HG02981 (cell line): ENCODE data around the gene FSTL4.
A peak's percentile ranks its signal among the peaks of the same experiment; 100 is the strongest.

Experiments
- ATAC-seq: cut with Tn5 transposase; IDR thresholded peaks from one replicate; pipeline ENCODE4 v1.9.1; 2021; ENCODE audit warnings: mild to moderate bottlenecking, moderate library complexity; ENCODE audit not compliant: unreplicated experiment

Gene FSTL4

DNA sequence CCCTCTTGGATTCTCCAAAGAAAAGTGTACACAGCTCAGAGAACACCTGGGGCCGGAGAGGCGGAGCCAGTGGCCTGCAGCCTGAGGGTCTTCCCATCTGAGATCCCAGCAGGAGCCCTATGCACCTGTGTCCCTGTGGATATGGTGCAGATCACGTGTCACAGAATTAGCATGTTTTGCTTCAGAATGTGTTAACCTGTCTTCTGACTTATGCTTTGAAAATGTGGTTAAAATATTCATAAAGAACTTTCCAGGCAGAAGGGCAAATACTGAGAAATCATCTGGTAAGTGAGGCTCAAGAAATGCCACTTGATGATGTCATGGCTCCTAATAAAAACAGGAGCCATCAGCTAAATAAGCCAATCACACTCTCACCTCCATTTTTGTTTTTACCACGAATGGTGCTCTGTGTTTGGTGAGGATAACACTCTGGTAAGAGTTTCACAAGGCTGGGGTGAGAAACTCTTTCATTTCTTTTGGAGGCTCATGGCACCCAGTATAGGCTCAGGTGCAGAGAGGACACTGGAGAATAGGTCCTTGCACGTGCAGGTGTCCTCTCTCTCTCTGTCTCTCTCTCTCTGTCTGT is 279.8 kb downstream of the FSTL4 start:
- no peak for ATAC-seq

GRCh38 chr5:133331941-133332340 is 280.4 kb downstream of the FSTL4 start:
- no peak for ATAC-seq

DNA sequence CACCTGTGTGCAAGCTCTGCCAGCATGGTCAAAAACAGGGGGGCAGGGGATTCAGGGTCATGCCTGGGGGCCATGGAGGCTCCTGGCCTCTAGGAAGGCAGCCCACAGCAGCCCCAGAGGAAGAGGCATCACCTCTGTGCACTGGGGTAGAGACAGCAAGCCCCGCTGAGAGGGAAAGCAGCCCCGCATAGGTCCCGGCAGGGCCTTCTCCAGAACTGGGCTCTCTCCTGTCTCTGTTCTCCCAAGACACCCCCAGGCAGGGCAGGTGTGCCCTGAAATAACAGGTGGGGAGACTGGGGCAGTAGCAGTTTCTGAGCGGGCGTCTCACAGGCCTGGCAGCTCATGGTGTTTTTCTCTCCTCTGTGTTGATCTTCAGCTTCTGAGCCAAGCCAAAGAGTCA is 281.4 kb downstream of the FSTL4 start:
- no peak for ATAC-seq

DNA sequence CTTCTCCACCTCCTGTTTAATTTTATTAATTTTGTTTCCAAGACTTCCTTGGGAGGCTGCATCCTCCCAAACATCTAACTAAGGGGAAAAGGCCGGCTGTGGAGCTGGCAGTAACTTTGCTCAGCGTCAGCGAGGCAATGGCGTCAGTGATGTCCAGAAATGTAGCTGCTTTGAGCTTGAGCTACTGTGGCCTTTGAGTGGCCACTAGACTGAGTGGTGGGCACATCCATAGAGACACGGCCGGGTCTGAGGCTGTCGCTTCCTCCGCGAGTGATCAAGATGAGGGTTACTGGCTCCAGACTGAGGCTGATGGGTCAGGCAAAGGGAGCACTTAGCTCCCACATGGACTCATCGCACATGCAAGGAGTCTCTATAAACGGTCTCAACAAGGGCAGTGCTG is 283.5 kb downstream of the FSTL4 start:
- ATAC-seq: no peak

DNA sequence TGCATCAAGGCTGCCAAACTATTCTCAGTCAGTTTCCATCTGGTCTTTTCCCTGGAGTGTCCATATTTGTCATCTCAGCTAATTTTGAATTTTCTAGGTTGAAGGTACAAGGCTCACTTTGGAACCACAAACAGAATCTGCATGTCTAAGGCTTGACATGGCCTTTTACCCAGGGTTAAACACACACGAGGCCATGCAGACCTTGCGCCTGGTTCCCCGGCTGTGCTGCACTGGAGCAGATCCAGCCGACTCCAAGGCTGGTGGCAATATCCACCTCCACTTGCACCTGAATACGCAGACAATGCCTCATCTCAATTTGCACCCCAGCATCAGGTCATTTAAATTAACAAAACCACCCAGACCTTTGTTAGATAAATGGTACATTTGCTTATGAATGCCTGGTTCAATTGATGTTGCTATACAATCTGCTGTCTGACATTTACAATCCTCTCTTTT is 284.4 kb downstream of the FSTL4 start:
- ATAC-seq: no peak

DNA sequence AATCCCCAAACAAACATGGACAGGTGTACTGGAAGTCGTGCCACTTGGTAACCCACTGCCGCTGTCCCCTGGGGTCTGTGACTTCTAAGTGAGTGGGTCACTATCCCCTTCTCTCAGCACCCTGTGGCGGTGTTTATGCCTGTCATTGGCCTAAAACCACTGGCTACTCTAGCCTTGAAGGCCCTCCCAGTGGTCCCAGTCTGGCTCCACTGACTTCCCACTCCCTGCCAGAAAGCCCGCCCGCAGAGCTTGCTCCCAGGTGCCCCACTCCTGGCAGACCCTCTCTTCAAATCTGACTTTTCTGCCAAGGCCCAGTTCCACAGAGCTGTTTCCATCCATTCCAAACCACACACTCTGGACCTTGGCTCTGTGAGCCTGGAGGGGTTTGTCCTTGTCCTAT is 286.0 kb downstream of the FSTL4 start:
- no peak for ATAC-seq

DNA sequence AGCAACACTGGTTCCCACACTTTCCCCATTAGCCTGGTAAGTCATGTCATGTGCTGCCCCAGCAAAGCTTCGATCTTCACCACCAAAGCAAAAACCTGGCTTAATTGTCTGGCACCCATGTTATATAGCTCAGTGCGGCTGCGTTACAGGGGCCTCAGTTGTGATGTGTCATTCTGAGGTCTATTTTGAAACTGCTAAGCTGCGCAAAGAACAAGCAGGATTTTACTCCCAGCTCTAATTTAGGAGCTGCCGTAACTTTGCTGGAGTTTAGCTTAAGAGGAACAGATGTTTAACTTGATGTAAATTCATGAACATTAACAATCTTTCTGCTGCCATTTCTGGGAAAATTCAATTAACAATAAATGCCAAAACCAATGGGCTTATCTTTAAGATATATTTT is 286.5 kb downstream of the FSTL4 start:
- ATAC-seq: no peak

- ATAC-seq: no peak
Observed at GRCh38 chr5:133324926-133325325, 287.4 kb downstream of the FSTL4 start.

DNA sequence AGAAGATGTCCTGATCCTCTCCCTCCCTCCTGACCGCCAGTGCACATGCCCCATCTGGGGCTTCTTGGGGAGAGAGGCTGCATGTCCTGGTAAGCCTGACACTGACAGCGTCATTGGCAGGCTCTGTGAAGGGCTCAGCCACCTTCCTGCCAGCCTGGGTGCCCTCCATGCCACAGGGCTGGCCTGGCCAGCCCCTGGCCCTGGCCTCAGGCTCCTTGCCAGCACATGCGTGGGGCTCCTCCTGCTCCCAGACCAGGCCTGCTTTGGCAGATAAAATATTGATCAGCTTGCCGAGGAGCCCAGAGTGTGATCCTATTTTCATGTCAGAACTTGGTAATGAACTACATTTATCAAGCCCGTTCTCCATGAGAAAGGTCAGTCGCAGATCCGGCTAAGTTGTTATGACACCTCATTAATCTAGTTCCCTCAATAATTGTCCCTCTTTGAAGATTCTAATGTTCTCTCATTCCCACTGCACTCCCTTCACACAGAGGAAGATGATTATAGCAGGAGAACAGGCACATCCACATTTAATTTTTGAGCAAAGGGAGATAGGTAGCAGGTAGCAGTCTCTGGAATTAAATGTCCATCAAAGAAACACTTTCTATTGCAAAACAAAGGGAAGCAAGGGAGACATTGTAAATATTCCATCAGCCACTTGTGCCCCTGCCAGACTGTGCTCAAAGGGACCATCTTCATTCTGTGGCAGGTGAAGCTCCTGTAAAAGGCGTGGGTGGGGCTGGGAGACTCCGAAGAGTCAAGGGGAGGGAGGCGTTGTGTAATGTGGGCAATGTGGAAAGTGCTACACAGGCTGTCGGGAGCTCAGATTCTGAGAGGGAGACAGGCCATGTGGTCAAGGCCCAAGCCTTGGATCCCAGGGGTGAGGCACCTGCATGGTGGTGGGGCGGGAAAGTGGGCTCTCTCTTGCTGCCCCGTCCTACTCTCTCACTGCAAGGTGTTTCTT is 288.6 kb downstream of the FSTL4 start:
- ATAC-seq: no peak

DNA sequence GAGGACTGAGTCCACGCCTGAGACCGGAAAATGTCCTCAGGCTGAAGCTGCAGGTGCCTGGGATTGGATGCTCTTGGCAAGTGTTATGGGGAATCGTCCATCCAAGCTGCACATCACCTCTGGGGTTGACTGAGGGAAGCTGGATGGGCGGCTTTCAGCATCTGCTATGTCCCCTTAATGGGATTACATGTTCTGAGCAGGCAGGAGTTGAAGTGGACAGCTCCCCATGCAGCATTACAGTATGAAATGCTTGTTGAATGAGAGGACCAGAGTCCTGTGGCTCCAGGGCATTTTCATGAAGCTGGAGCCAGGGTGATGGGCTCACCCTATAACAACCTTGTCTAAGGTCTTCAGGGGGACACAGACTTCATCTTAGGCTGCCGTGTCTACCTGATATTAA is 289.6 kb downstream of the FSTL4 start:
- no peak for ATAC-seq

- peak; percentile 45 for ATAC-seq
Observed at GRCh38 chr5:133321833-133322420, 290.4 kb downstream of the FSTL4 start.

DNA sequence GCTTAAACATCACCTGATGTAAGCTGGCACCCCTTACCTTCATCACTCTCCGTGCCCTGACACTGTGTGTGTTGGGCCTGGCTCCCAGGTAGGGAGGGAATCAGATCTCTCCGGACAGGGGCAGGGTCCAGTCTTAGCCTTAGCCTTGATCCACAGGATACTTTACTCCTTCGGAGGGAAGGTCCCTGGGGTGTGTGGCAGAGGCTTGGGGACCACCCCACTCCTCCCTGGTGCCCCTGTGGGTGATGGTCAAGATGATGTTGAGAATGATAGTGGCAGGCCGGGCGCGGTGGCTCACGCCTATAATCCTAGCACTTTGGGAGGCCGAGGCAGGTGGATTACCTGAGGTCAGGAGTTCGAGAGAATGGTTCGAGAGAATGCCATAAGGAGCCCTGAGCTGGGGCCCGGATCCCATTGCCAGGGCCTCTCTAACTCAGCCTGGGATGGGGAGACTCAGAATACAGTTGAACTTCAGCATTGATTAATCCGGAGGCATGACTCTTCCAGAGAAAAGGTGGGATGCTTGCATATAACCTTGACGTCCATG is 291.0 kb downstream of the FSTL4 start:
- no peak for ATAC-seq

GRCh38 chr5:133319905-133320520 is 292.3 kb downstream of the FSTL4 start:
- ATAC-seq: no peak

DNA sequence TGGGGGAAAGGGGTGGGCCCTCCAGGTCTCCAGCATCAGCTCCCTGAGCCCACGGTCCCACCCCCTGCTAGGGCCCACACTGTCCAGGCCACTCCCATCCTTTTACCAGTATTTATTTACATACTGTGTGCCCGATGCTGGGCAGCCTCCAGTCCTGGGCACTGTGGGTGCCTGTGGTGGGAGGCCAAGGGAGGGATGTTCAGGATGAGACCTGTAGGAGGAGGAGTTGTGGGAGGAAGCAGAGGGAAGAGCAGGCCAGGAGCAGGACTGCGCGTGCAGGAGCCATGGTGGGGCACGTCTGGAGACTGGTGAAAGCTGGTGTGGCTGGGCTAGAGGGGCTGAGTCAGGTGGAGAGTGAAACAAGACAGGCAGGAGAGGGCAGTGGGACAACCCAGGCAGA is 293.1 kb downstream of the FSTL4 start:
- ATAC-seq: no peak

- ATAC-seq: no peak
Observed at GRCh38 chr5:133317558-133317957, 294.8 kb downstream of the FSTL4 start.

DNA sequence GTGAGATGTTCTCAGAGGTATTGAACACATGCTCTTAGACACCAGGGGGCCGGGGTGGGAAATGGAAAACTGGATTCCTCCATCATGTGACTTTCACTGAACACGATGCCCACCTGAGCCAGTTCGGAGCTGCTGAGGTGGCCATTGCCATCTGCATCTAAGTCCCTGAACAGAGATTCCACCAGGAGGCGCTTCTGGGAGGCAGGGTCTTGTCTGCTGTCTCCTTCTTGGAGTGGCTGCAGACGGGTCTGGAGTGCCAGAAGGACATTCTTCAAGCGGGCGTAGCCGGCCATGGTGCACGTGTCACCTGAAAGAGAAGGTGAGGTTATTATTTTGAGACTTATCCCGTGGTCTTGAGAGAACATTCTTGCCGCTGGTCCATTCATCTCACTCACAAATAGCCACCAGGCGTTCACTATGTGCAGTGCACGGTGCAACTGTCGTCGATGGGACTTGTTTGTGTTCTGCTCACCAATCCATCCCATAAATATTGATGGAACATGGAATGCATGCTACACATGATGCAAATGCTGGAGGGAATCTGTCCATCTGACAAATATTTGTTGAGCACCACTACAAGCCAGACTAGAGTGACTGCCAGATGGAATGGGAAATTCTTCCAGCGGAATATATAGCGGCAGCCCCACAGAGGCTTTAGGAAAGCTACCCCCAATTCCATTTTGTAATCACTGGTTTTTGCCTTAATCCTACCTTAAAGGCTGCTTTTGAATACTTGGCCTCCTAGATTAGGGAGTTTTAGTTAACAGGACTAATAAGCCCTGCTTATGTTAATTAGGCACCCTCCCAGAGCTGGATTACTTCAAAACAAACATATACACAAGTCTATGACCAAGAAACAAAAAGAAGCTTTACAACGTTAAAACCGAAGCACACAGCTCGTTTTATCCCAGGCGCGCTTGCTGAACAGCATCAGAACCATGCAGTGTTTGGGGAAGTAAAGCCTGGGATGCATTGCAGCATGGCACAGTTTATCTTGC is 295.7 kb downstream of the FSTL4 start:
- no peak for ATAC-seq

- no peak for ATAC-seq
Observed at GRCh38 chr5:133314086-133314485, 298.3 kb downstream of the FSTL4 start.

DNA sequence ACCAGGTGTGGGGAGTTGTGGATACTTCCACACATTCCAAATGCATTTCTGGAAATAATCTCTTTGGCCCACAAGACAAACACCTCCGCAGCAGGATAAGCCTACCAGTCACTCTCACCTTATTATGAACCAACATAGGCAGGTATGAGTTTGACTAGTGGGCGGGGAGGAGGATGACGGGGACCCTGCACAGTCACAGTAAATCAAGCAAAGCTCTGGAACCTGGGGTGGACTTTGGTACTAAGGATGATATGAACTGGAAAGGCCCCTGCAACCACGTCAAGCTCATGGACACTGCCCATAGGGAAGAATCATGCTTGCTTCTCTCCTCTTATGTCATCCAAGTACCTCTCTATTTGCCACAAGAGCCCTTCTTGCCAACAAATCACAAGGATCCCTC is 301.2 kb downstream of the FSTL4 start:
- ATAC-seq: no peak

DNA sequence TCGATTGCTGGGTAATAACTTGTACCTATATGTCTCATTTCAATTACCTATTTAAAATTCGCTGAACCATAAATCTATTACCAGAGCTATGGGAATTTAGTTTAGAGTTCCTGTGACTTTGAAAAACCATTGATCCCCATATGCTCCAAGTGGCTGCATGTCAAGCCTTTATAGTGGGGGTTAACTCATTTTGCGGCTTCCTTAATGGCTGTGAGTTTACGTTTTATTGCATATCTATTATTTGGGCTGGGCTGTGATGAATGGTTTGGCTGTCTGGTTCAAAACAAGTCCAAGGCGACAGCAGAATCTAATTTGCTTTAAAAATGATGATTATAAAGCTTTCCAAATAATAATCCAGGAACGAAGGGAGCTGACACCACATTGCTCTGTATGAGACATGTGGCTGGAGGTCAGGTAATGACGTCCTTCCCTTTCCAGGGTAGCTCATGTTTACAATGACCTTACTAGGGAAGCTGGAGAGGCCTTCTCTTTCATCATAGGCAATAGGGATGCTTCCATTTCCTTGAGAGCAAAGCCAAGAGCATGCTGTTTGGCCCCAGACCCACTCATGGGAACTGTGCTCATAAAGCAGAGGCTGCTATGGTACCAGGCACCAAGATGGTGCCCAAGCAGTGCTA is 302.2 kb downstream of the FSTL4 start:
- ATAC-seq: no peak
